GM21367 (cell line): ENCODE measurements around the gene TEX2.

Experiments used
- ATAC-seq: cut with Tn5 transposase; IDR thresholded peaks from one replicate; pipeline ENCODE4 v1.9.1; 2021; ENCODE audit not compliant: unreplicated experiment

TEX2 gene

DNA sequence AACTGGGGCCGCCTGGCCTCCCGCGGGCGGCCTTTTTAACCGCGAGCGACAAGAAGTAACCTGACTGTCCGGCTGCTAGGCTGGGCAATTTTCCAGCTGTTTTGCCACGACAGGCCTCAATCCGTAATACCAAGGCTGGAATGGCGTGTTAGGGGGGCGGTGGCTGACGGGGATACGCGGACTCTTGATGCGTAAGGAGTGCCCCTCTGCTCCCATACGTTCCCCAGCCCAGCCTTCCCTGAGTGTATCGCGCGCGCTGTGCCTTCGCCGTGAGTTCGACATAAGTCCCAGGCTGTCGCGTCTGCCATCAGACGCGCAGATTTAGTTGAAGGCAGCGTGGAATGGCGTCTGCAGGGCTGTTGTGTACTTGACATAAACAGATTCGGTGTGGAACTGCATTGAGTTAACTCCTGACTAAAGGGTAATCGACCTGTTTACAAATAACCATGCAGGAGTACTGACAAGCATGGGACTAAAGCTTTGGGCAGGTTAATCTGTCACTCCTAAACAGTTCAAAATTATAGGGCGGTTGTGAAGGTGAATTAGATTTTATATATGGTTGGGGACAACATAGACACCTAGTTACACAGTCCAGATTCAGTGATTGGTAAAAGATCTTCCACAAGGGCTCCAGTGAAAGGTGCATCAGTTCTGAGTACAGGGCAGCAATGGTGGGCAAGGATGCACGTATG lies 116.5 kb downstream of the TEX2 start:
- peak; percentile 10 for ATAC-seq

DNA sequence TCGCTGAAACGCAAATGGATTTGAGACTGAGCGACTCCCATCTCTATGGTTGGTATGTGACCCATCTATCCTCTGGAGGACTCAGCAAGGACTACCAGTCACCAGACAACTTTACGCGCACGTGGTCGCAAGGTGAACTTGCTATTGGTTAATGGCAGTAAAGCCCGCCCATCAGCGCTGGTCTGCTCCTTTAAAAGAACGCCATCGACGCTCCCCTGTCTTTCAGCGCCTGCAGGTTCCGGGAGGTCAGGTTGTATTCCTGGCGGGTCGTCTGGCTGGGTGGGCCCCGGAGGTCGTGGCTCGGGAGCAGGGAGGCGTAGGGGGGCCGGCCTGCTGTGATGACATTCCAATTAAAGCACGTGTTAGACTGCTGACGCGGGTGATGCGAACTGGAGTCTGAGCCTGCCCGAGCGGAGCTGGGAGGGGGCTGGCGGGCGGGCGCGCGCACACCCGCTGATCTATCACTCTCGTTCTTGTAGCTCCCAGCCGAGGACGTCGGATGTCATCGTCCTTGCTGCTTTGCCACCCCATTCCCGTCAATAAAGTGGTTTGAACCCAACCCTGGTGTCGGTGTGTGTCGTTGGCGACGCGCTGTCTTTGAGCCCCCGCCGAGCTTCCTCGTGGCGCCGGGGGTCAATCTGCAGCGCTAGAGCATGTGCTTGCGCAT lies 117.2 kb downstream of the TEX2 start:
- ATAC-seq, result peak; percentile 79

DNA sequence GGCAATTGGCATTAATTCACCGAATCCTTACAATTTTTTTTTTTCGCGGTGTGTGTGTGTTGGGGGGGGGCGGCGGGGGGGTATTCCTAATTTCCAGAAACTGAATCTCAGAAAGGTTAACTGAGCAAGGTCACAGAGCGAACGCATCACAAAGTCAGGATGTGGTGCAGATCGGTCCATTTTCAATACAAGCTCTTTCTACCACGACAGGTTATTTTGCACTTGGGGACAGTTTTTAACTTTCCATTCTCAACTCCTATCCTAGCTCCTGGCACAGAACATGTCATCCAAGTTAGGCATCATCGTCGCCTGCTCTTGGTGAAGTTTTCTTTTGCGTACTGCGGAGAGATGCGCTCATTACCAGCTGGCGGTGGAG lies 117.7 kb downstream of the TEX2 start:
- peak; percentile 15 for ATAC-seq

DNA sequence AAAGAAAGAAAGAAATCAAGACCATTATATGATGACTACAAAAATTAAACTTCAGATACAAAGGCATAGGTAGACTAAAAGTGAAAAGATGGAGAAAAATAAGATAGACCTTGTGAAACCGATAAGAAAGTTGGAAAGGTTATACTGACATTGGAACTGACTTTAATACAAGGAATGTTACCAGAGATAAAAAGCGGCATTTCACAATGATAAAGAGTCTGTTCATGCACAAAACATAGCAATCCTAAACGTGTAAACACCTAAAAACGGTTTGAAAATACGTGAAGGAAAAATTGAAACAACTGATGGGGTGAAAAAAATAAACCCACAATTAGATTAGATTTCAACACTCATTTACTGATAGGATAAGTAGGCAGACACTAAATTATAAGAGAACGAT lies 123.5 kb downstream of the TEX2 start:
- ATAC-seq, result no peak

DNA sequence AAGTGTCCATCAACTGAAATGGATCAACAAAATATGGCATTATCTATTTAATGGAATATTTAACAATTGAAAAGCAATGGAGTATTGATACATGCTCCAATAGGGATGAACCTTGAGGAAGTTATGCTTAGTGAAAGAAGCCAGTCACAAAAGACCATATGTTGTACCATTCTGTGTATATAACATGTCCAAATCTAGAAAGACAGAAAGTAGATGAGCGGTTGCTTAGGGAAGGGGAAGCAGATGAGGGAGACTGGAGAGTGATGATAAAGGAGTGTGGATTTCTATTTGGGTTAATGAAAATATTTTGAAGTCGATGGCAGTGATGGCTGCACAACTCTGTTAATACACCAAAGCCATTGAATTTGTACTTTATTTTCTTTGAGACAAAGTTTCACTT lies 124.6 kb downstream of the TEX2 start:
- no peak for ATAC-seq

DNA sequence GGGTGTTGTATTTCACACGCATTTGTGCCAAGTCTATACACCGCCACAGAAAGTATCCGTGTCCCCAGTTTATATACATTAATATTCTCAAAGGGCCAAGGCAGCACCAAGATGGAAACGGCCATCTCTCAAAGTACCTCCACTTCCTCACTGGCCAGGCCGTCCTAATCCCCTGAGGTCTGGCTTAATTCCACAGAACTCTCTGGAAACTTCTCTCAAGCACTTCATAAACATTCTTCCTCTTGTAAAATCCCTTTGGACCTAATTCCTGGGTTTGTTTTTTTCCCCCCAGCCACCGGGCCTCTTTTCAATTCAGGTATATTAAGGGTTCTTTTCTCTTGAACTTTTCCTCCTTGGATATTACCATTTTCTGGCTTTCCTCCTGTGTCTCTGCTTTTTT lies 128.1 kb downstream of the TEX2 start:
- no peak for ATAC-seq

DNA sequence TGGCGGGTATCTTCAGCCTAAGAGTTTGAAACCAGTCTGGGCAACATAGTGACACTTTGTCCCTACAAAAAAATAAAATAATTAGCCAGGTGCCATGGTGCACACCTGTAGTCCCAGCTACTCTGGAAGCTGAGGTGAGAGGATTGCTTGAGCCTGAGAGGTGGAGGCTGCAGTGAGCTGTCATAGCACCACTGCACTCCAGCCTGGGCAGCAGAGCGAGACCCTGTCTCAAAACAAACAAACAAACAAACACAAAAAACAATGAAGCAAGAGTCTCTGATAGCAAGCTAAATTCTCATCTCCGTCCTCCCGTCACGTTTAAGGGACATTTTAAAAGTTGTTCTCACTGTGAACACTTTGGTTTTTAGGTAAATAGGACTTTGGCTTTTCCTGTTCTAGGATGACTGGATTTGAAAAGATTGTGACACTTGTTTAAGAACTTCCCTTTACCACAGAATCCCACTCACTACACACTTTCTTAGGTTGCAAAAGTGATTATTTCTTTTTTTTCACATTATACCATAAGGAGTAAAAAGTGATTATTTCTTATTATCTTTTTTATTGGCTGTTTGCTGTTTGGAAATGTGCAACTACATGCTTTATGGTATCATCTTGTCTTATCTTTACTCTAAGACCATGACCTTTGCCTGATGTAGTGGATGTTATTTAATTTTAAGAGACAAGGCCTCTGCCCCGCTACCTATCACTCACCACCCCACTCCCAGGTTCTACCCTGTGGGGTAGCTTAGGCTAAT lies 128.7 kb downstream of the TEX2 start:
- no peak for ATAC-seq

DNA sequence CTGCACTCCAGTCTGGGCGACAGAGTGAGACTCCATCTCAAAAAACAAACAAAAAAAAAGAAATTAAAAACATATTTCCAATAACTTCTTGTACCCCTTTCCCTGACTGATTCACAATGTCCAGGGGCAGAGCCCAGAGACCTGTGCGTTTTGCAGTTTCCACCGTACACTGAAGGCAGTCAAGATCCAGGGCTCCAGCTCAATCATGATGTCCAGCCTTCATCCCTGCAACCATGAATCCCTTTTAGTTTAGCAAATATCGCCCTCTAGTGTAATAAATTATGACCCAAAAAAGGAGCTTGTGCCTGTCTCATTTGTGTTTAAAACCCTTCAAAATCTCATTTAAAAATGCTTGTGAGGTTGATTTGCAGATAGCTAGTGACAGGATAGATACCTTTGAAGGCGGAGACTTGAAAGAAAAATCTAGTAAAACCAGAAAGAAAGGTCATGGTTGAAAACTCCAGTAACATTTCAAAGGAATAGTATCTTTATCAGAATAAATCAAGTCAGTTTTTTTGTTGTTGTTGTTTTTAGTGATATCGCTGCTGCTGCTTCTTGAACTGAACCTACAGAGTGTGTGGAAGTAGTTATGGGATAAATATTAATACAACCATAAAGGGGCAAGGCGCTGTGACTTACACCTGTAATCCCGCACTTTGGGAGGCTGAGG lies 129.4 kb downstream of the TEX2 start:
- no peak for ATAC-seq

DNA sequence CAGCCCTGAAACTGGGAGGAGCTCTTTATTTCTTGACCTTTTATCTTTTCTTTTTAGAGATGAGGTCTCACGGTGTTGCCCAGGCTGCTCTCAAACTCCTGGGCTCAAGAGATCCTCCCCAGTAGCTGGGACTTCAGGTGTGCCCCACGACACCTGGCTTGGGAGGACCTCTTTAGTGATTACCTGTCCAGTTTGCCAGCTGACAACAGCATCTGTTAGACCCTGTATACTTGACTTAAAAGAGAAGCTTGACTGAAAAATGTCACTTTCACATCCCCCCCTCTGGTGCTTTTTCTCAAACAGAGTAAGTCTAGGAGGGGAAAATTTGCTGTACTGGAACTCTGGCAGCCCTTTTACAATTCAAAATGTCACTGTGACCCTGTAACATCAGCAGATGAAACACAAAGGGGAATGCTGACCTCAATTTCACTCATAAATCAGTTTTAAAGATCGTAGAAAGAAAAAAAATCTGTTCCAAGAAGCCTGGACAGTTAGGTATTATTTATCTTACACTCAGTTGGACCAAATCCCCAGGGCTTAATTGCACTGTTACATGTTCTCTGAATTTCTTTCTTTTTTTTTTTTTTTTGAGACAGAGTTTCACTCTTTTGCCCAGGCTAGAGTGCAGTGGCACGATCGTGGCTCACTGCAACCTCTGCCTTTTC lies 131.3 kb downstream of the TEX2 start:
- ATAC-seq, result no peak

DNA sequence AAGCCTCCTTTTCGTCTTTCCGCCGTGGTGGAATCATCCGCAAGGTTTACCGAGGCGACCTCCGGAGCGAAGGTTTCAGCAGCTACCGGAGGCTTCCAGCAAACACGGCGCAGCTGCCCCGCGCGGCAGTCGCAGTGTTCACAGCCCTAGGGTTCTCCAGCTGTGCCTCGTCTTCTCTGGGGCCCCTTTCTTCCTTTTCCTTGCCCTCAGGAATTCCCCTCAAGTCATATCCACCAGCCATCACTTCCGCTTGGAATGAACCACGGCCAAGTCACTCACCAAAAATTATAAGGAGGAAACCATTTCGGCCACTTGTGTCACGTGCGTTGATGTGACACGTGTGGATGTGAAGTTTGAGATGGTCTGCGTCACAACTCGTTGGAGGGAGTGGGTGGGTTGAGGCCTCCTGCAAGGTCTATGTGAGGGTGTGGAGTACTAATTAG lies 132.5 kb downstream of the TEX2 start:
- peak; percentile 14 for ATAC-seq

DNA sequence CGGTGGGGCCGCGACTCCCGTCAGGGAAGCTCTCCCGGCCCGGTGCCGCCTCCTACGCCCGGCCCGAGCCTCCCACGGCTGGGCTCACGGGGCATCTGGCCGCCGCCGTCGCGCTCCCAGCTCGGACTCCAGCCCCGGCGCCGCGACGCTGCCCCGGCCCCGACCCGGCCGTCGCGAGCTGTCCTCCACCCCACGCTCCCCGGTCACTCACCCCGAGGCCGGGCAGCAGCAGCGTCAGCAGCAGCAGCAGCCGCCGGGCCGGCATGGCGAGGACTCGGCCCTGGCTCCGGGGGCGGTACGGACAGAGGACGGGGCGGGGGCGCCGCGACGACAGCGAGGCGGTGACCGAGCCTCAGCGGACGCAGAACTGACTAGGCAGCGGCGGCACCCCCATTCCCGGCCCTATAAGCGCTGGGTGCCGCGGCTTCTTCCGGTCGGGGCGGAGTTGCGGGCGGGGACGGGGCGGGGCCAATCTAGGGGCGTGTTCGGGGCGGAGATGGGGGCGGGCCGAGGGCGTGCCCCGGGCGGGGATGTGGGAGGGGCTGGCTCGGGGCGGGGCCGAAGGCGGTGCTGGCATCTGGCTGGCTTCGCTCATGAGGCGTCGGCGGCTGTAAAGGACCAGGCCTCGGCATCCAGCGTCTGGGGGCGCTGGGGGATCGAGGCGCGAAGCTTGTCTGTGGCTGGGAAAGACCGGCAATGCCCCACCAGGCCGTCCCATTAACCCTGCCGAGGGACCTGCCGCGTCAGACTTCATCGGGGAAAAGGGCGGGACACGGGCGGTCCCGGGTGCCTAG lies 133.1 kb downstream of the TEX2 start, which contains the start of gene ERN1:
Gene ERN1, minus strand, starts transcription at position 380 of the 794 bp plus-strand sequence. Its CDS starts 115 bp downstream, at position 265.
- peak; percentile 66 for ATAC-seq

DNA sequence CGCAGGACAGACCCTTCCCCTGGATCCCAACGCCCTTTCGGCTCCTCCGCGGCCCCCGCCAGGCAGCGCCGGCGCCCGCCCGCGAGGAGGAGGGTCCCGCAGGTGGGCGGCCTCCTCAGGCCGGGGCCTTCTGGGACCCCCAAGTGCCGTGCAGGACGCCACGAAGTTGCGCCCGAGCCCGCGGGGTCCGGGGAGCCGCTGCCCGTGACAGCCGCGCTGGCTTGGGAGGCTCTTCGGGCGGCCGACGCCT lies 133.6 kb downstream of the TEX2 start:
- no peak for ATAC-seq

DNA sequence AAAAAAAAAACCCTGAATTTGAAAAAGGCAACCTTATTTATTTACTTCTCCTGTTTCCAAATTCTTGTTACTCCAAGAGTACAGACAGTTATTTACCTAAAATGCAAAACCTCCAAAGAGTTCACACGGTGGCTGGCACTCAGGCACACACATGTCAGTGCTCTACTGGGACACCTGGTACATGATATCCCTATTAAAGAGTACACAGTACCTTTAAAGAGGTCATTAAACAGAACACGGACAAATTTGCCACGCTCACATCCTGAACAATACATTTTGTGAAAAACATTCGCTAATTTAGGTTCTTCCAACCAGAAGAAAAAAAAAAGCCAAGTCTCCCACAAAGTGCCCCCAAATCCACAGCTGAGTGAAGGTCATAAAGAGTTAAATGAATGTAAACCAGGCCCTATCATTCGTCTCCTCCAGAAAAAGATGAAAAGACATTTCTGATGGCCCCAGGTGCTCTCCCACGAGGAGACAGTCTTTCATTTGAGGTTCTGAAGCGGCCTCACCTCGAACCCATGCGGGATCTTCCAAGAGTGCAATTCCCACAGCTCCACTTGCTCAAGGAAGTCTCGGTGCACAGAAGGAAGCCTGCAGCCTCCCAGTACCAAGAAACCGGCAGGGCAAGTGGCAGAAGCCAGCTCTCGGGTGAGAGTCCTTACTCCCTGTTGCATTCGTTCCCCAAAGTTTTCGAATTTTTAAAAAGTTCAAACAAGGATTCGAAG lies 134.1 kb downstream of the TEX2 start:
- no peak for ATAC-seq

DNA sequence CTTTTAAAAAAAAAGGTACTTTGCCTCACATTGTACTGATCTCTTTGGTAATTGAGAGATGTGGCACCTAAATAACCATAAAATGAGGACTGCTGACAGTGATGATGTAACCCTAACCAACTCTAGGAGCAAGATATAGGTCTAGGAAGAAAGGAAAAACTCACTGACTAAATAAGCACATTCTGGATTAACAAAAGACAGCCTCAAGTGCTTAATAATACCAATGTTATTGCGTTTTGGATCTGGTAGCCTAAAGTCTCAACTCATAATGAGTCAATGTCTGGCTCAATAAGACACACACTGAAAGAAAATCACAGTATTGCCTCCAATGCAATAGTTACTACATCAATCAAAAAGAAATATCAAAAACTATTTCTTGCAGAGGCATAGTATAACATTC lies 136.1 kb downstream of the TEX2 start:
- no peak for ATAC-seq

DNA sequence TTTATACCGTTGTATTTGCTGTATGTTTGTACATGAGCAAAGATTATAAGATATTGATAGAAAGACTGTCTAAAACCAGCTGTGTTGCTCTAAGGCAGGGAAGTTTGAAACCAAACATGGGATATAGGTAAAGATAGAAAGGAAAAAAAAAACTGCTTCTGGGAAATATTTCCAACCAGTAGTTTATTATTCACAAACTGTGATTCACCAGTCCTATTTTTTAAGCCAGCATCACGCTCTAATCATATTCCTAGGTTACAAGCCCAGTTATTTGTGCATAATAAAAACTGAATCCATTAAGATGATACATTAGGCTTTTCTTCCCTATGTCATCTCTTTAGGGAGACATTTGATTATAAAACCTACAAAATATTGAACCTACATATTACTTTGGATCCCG lies 137.1 kb downstream of the TEX2 start:
- no peak for ATAC-seq

DNA sequence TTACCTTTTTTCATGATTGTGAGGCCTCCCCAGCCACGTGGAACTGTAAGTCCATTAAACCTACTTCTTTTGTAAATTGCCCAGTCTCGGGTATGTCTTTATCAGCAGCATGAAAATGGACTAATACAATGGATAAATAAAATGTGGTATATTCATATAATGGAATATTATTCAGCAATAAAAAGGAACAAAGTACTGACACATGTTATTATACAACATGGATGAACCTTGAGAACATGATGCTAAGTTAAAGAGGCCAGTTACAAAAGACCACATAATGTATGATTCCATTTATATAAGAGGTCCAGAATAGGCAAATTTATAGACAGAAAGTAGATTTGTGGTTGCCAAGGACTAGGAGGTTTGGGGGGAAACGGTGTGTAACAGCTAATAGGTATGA lies 138.5 kb downstream of the TEX2 start:
- ATAC-seq, result no peak

DNA sequence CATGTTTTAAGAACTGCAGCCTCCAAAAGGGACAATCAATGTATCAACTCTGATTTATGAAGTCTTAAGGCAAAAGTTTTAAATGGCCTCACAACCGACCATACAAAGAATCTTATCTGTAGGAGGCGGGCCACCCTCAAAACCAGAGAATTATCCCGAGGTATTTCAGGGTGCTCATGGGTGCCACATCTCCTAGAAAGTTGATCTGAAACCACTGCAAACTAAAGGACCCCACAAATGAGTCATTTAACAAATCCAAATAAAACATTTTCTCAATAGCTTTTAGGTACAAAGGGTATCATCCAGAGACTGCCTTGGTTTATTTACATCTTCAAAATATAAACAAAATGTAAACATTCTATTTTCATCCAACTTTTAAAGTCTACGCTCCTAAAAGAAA lies 139.9 kb downstream of the TEX2 start:
- ATAC-seq, result no peak

DNA sequence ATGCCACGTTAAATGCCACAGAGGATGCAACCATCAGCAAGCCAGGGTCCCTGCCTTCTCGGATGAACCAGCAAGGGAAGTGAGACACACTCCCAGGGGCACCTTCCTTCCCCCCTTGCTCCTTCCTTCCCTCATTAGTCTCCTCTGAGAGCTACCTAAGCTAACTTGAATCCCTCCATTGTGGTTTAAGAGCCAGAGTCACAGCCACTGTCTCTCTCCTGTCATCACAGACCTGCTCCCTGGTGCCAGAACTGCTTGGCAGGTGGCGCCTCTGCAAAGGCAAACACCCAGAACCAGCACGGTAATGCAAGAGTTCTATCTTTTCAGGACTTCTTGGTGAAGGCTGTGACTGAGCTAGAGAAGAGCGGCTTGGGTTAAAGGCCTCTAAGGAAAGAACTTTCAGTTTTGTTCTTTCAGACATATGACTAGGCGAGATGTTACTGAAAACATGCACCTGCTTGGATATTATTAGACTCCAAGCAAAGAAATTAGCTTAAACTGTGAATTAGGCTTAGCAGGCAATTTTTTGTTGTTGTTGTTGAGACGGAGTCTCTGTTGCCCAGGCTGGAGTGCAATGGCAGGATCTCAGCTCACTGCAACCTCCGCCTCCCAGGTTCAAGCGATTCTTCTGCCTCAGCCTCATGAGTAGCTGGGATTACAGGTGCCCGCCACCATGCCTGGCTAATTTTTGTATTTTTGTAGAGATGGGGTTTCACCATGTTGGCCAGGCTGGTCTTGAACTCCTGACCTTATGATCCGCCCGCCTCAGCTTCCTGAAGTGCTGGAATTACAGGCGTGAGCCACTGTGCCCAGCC lies 141.9 kb downstream of the TEX2 start:
- peak; percentile 87 for ATAC-seq
